Calu3 (cell line): ENCODE results near the gene ZMAT3. TPM values are rescaled to one million over a fixed set of nuclear protein-coding genes. Genes with fewer than 3 reads are reported as not detected.

Experiments
- BruUV-seq: library from RNA; stranded (reverse); fragments of 400-500 nt; replicated peaks from 2 replicates; lab custom pipeline; 2021; lab: Mats Ljungman, UMichigan
- CTCF ChIA-PET: fragments of 300-600 bp; sonication (Branson Sonifier 250); formaldehyde crosslinking; loops from one replicate; lab custom pipeline; 2022; ENCODE audit warnings: antibody characterized with exemption; lab: Charles Lee
- DNase-seq: peaks from one replicate; pipeline ENCODE4 v3.0.0; 2022
- H3K27ac Mint-ChIP-seq: one replicate; pipeline ENCODE4 v1.8.0; 2022; ENCODE audit warnings: mixed read lengths; ENCODE audit not compliant: unreplicated experiment
- H3K27me3 Mint-ChIP-seq: one replicate; pipeline ENCODE4 v1.8.0; 2022; ENCODE audit warnings: mixed read lengths; ENCODE audit not compliant: unreplicated experiment
- H3K36me3 Mint-ChIP-seq: one replicate; pipeline ENCODE4 v1.8.0; 2022; ENCODE audit warnings: mild to moderate bottlenecking, moderate library complexity, mixed read lengths; ENCODE audit not compliant: insufficient read depth, unreplicated experiment
- H3K4me1 Mint-ChIP-seq: one replicate; pipeline ENCODE4 v1.8.0; 2022; ENCODE audit warnings: mild to moderate bottlenecking, low read depth, mixed read lengths; ENCODE audit not compliant: unreplicated experiment
- H3K4me3 Mint-ChIP-seq: one replicate; pipeline ENCODE4 v1.8.0; 2022; ENCODE audit warnings: mild to moderate bottlenecking, low read depth, moderate library complexity, mixed read lengths; ENCODE audit not compliant: unreplicated experiment
- H3K9me3 Mint-ChIP-seq: one replicate; pipeline ENCODE4 v1.8.0; 2022; ENCODE audit warnings: low read depth, mixed read lengths; ENCODE audit not compliant: unreplicated experiment
- intact Hi-C: fragments of 100-400 bp; cut with micrococcal nuclease; formaldehyde crosslinking; loops from one replicate; pipeline ENCODE4 v1.10.0; 2022; ENCODE audit not compliant: unreplicated experiment
- total RNA-seq: library from RNA; stranded (reverse); gene quantifications from 2 replicates; pipeline ENCODE4 v1.2.3, GENCODE V29; 2022
- TF ChIP-seq, protein P1 (sequence below): fragments of 200-600 bp; IDR thresholded peaks from one replicate; pipeline ENCODE4 v1.8.0; 2022; ENCODE audit warnings: antibody characterized with exemption; ENCODE audit not compliant: unreplicated experiment

ZMAT3 gene
- total RNA-seq, 1 experiment from 2014 or later = 12.1 TPM

- Mint-ChIP-seq H3K27me3 (no peaks in the 10 kb centered on the region), H3K27ac (no peak overlapping the region), H3K9me3 (peaks cover 8% of the 10 kb centered on the region), H3K4me3 (no peak overlapping the region), H3K4me1 (peaks cover 6% of the 10 kb centered on the region), H3K36me3 (no peaks in the 10 kb centered on the region)
- CTCF ChIA-PET = interaction anchor here (0.6 kb wide), 1 partner anchor 960 kb away, joined by 3 read pairs; no protein-coding TSS in a partner anchor
- no TSS peak for BruUV-seq
- peak; percentile 39 for DNase-seq
- TF ChIP-seq, protein P1, sequence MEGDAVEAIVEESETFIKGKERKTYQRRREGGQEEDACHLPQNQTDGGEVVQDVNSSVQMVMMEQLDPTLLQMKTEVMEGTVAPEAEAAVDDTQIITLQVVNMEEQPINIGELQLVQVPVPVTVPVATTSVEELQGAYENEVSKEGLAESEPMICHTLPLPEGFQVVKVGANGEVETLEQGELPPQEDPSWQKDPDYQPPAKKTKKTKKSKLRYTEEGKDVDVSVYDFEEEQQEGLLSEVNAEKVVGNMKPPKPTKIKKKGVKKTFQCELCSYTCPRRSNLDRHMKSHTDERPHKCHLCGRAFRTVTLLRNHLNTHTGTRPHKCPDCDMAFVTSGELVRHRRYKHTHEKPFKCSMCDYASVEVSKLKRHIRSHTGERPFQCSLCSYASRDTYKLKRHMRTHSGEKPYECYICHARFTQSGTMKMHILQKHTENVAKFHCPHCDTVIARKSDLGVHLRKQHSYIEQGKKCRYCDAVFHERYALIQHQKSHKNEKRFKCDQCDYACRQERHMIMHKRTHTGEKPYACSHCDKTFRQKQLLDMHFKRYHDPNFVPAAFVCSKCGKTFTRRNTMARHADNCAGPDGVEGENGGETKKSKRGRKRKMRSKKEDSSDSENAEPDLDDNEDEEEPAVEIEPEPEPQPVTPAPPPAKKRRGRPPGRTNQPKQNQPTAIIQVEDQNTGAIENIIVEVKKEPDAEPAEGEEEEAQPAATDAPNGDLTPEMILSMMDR = no peak
- intact Hi-C loops = no loop called here
Observed at GRCh38 chr3:178971614-178972013, 100.0 kb downstream of the ZMAT3 start.

- H3K27me3 Mint-ChIP-seq = no peaks in the 10 kb centered on the region
- H3K36me3 Mint-ChIP-seq = no peaks in the 10 kb centered on the region
- H3K4me1 Mint-ChIP-seq = peaks cover 15% of the 10 kb centered on the region
- BruUV-seq = no TSS peak
- peaks cover 6% of the 10 kb centered on the region for H3K9me3 Mint-ChIP-seq
- TF ChIP-seq, protein P1 = no peak
- DNase-seq = no peak
- H3K4me3 Mint-ChIP-seq = no peak overlapping the region
- intact Hi-C loops = loop anchor here (5.0 kb wide), 1 partner anchor 353 kb away; the partner anchor contains the start of gene ZNF639
- no peak overlapping the region for H3K27ac Mint-ChIP-seq
- CTCF ChIA-PET = no interaction called here
Observed at GRCh38 chr3:178969004-178969700, 102.5 kb downstream of the ZMAT3 start.

Other genes starting within 250 kb of the ZMAT3 start
- gene PIK3CA, start 76.5 kb upstream of the ZMAT3 start, total RNA-seq = 26.3 and 28.8 TPM in 2 replicates
- 4.6 and 6.4 TPM in 2 replicates for gene KCNMB3, start 179.3 kb upstream of the ZMAT3 start, total RNA-seq